SK-N-SH treated with all-trans-retinoic acid at 6 μM for 48 hours (cell line): ENCODE results near the gene LAGE3.

Experiments
- ARNTL ChIP-seq: fragments of 450-650 bp; formaldehyde crosslinking; IDR thresholded peaks from 2 replicates; pipeline ENCODE4 v1.5.0; 2020; ENCODE audit warnings: low read depth, mild to moderate bottlenecking, moderate library complexity, borderline replicate concordance
- OSR1 ChIP-seq: fragments of 250-450 bp; sonication (Bioruptor Pico); IDR thresholded peaks from 2 replicates; pipeline ENCODE4 v1.8.0; 2022; ENCODE audit warnings: moderate library complexity, mild to moderate bottlenecking, inconsistent platforms
- TCF4 ChIP-seq: fragments of 250-450 bp; sonication (Bioruptor Pico); IDR thresholded peaks from 2 replicates; pipeline ENCODE4 v1.8.0; 2021; ENCODE audit warnings: mild to moderate bottlenecking, moderate library complexity, borderline replicate concordance
- TF ChIP-seq, protein P1 (sequence below): fragments of 250-450 bp; sonication (Bioruptor Pico); IDR thresholded peaks from 2 replicates; pipeline ENCODE4 v1.5.0; 2020; ENCODE audit warnings: mild to moderate bottlenecking, moderate library complexity

DNA sequence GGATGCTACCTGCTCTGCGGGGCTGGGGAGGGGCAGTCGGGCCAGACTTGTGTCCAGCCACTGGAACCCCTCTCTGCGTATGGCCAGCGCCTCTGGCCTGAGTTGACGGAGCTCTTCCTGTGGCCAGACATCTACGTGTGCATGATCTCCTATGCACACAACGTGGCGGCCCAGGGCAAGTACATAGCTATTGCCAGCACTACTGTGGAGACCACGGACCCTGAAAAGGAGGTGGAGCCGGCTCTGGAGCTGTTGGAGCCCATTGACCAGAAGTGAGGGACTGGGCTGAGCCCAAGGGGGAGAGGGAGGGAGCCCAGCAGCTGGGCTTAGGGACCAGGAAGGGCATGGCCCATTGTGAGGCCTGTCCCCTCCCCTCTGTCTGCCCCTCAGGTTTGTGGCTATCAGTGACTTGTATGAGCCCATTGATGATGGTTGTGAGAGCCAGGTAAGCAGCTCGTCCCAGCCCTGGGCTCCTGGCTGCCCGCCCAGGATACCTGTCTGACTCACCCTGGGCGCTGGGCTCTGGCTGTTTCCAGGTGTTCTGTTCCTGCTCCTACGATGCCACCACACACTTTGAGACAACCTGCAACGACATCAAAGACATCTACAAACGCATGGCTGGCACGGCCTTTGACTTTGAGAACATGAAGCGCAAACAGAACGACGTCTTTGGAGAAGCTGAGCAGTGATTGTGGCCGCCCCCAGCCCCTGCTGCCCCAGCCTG, 36.9 kb downstream of the LAGE3 start:
- TF ChIP-seq, protein P1, sequence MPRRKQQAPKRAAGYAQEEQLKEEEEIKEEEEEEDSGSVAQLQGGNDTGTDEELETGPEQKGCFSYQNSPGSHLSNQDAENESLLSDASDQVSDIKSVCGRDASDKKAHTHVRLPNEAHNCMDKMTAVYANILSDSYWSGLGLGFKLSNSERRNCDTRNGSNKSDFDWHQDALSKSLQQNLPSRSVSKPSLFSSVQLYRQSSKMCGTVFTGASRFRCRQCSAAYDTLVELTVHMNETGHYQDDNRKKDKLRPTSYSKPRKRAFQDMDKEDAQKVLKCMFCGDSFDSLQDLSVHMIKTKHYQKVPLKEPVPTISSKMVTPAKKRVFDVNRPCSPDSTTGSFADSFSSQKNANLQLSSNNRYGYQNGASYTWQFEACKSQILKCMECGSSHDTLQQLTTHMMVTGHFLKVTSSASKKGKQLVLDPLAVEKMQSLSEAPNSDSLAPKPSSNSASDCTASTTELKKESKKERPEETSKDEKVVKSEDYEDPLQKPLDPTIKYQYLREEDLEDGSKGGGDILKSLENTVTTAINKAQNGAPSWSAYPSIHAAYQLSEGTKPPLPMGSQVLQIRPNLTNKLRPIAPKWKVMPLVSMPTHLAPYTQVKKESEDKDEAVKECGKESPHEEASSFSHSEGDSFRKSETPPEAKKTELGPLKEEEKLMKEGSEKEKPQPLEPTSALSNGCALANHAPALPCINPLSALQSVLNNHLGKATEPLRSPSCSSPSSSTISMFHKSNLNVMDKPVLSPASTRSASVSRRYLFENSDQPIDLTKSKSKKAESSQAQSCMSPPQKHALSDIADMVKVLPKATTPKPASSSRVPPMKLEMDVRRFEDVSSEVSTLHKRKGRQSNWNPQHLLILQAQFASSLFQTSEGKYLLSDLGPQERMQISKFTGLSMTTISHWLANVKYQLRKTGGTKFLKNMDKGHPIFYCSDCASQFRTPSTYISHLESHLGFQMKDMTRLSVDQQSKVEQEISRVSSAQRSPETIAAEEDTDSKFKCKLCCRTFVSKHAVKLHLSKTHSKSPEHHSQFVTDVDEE (CRISPR knock-in tag) = no peak
- TF ChIP-seq TCF4 (CRISPR knock-in tag) (no peak), OSR1 (CRISPR knock-in tag) (no peak), ARNTL (CRISPR knock-in tag) (no peak)
